Chondrocyte (in vitro differentiated cells): ENCODE measurements around the gene RPL10A. TPM values are rescaled to one million over a fixed set of nuclear protein-coding genes. Genes with fewer than 3 reads are reported as not detected.
A peak's percentile ranks its signal among the peaks of the same experiment; 100 is the strongest.

ENCODE experiments used
- DNase-seq: peaks from one replicate; pipeline ENCODE4 v3.0.0; 2021; ENCODE audit warnings: mixed read lengths, low spot score
- H3K27ac Mint-ChIP-seq: one replicate; pipeline ENCODE4 v1.8.0; 2021; ENCODE audit warnings: mild to moderate bottlenecking, moderate library complexity, mixed read lengths; ENCODE audit not compliant: unreplicated experiment
- H3K27me3 Mint-ChIP-seq: 2 replicates; pipeline ENCODE4 v1.8.0; 2021; ENCODE audit warnings: low read depth, mixed read lengths
- H3K36me3 Mint-ChIP-seq: 2 replicates; pipeline ENCODE4 v1.8.0; 2021; ENCODE audit warnings: low read depth, mixed read lengths
- H3K4me1 Mint-ChIP-seq: 2 replicates; pipeline ENCODE4 v1.8.0; 2021; ENCODE audit warnings: low read depth, mild to moderate bottlenecking, mixed read lengths
- H3K4me3 Mint-ChIP-seq: one replicate; pipeline ENCODE4 v1.8.0; 2021; ENCODE audit warnings: mild to moderate bottlenecking, moderate library complexity, mixed read lengths; ENCODE audit not compliant: unreplicated experiment
- H3K9me3 Mint-ChIP-seq: 2 replicates; pipeline ENCODE4 v1.8.0; 2021; ENCODE audit warnings: low read depth, mixed read lengths
- CTCF ChIP-seq: fragments of 200-600 bp; sonication (generic); IDR thresholded peaks from 2 replicates; pipeline ENCODE4 v1.5.0; 2021; ENCODE audit warnings: antibody characterized with exemption, mild to moderate bottlenecking, moderate library complexity
- total RNA-seq: library from RNA; stranded (reverse); gene quantifications from 3 replicates; pipeline ENCODE4 v1.2.1, GENCODE V29; 2021

Gene RPL10A
- total RNA-seq, 1 donor from 2014 or later, result 848 TPM

GRCh38 chr6:35489995-35490791 lies 22.0 kb downstream of the RPL10A start:
- no peaks in the 10 kb centered on the region for H3K9me3 Mint-ChIP-seq
- no peak for TF ChIP-seq CTCF
- H3K4me1 Mint-ChIP-seq, result peaks cover 80% of the 10 kb centered on the region
- no peaks in the 10 kb centered on the region for H3K36me3 Mint-ChIP-seq
- no peak for DNase-seq
- H3K4me3 Mint-ChIP-seq, result peak overlapping the region; percentile 52
- H3K27ac Mint-ChIP-seq, result peak overlapping the region; percentile 91
- no peaks in the 10 kb centered on the region for H3K27me3 Mint-ChIP-seq

GRCh38 chr6:35490821-35491557 lies 22.8 kb downstream of the RPL10A start:
- H3K4me3 Mint-ChIP-seq, result peak overlapping the region; percentile 52

DNA sequence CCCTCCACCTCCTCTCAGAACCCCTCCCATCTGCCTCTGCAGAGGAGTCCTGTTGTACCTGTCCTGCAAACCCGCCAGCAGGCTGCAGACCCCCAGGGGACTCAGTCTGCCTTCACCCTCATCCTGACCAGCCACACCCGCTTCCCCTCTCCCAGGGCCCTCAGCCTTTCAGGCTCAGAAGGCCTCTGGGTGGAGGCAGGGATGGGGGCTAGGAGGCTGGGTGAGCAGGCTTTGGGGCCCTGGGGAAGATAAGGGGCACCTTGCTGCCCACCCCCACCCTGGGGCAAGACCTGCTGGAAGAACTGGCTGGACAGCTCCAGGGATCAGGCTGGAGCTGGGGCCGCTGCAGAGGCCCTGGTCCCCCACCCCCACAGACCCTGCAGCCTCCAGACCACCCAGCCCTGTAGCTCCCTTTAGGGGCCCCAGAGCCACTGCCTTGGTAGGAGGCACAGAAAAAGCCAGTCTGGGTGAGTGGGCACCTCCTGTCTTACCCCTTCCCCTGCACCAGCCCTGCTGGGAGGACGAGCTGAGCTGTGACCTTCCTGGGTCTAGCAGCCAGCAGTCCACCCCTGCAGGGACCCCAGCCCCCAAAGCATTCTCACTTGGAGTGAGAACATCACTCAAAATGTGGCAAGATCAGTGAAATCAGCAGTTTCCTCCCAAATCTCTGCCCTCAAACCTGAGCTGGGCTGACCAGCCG lies 23.5 kb downstream of the RPL10A start:
- no peaks in the 10 kb centered on the region for H3K27me3 Mint-ChIP-seq
- H3K36me3 Mint-ChIP-seq, result no peaks in the 10 kb centered on the region
- no peak for TF ChIP-seq CTCF
- no peaks in the 10 kb centered on the region for H3K9me3 Mint-ChIP-seq
- H3K4me1 Mint-ChIP-seq, result peaks cover 78% of the 10 kb centered on the region
- DNase-seq, result no peak
- peak overlapping the region; percentile 91 for H3K27ac Mint-ChIP-seq
- peak overlapping the region; percentile 52 for H3K4me3 Mint-ChIP-seq

More at GRCh38 chr6:35490821-35491557, 22.8 kb downstream of the RPL10A start:
- Mint-ChIP-seq H3K9me3 (no peaks in the 10 kb centered on the region), H3K27me3 (no peaks in the 10 kb centered on the region), H3K27ac (peak overlapping the region; percentile 91), H3K36me3 (no peaks in the 10 kb centered on the region), H3K4me1 (peaks cover 80% of the 10 kb centered on the region)
- no peak for DNase-seq
- no peak for TF ChIP-seq CTCF

DNA sequence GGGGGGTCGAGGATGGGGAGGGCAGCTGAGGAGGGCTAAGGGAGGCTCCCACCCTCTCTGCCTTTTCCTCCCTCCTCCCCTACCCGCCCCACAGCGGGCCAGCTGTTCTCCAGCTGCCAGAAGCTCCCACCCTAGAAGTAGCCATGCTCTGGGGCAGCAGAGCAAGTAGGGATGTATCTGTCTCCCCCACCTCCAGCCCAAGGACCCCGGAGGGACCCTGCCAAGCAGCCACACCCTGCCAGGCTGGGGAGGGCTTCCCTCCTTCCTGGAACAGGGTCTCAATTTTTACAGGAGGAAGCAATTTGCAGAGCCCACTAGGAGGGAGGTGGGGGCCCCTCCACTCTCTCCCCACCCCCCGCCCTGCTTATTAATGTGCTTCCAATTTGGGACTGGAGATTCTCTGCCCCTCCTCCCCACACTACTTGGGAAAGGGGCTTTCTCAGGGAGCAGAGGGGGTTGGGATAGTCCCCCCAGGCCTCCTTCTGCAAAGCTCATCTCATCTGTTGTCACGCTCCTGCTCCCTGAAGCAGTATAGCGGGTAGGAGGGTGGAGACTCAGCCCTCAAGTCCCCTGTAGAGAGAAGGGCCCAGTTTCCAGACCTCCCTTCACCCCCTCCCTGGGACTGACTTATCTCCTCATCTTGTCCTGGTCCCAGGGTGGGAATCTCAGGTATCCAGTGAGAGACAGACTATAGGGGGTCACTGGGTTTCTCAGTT lies 24.2 kb downstream of the RPL10A start:
- Mint-ChIP-seq H3K9me3 (no peaks in the 10 kb centered on the region), H3K27ac (peak overlapping the region; percentile 91), H3K36me3 (no peaks in the 10 kb centered on the region), H3K27me3 (no peaks in the 10 kb centered on the region), H3K4me1 (peaks cover 75% of the 10 kb centered on the region), H3K4me3 (peak overlapping the region; percentile 41)
- no peak for TF ChIP-seq CTCF
- peak; percentile 58 for DNase-seq

DNA sequence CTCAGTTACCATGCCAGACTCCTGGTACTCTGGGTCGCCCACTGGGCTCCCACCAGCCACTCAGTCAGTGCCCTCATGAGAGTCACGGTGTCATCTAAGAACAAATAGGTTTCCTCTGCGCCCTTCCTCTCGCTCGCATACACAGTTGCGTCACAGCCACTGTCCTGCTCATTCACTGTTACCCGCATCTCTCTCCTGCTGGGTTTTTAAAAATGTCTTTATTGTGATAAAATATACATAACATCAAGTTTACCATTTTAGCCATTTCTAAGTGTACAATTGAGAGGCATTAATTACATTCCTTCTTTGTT lies 24.7 kb downstream of the RPL10A start:
- TF ChIP-seq CTCF, result no peak
- Mint-ChIP-seq H3K36me3 (no peaks in the 10 kb centered on the region), H3K4me1 (peaks cover 71% of the 10 kb centered on the region), H3K4me3 (no peak overlapping the region), H3K27me3 (no peaks in the 10 kb centered on the region), H3K9me3 (no peaks in the 10 kb centered on the region), H3K27ac (peak overlapping the region; percentile 86)
- no peak for DNase-seq
